Effector CD8-positive, alpha-beta T cell (primary cell): ENCODE measurements around the gene SMAD5.

Experiments
- DNase-seq: peaks from one replicate; lab custom pipeline; 2025; lab: John Stamatoyannopoulos, UW

SMAD5 gene

DNA sequence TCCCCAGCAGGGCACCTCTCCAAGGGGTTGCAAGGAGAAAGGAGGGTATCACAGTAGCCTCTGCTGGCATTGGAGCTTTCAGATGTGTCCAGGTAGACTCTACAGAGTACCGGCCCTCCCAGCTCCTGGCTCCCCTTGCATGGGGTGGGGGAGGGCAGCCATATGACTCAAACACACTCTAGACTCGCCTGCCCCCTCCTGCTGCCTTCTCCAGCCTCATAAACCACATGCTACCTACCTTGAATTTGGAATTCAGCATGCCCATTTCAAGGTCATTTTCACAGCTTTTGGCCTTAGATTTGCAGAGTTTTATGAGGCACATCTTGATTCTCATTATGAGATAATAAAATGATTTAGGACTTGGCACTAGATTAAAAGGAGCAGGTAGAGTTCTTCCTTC, 93.2 kb downstream of the SMAD5 start:
- DNase-seq: no peak

DNA sequence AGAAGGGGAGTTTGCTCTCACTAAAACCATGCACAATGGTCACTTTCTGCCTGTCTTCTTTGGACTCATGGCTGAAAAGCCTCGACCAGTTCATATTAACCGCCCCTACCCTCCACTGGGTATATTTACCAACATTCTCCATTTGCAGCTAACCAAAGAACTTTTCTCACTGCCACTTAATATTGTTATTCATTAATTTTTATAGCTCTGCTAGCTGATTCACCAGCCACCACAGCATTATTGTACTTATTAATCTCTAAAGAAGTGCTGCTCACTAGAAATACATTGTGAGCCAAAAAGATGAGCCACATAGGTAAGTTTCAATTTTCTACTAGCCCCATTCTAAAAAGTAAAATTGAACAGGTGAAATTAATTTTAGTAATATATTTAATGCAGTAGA, 93.8 kb downstream of the SMAD5 start:
- no peak for DNase-seq

DNA sequence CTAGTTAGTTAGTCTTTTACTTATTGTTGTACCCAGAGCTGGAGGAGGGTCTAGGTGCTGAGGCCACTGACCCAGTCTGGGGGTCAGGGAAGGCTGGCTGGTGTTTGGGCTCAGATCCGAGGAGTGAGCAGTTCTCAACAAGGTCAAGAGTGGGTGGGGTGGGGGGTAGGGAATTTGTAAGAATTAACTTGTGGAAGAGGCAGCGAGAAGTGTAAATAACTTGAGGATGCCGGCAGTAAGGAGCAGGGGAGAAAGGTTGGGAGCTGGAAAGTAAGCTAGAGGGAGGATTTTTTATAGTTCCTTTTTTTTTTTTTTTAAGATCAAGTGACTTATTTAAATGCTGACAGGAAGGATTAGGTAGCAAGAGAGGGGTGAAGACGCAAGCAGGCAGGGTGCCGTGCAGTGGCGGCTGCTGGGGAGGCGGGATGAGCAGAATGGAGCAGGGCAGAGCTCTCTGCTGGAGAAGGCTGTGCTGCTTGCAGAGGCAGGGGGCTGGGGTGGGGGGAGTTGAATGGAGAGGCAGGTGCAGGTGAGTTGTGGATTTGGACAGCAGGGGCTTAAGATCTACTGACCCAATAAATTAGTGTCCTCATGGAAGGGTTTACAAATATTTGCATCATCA, 95.6 kb downstream of the SMAD5 start:
- no peak for DNase-seq

DNA sequence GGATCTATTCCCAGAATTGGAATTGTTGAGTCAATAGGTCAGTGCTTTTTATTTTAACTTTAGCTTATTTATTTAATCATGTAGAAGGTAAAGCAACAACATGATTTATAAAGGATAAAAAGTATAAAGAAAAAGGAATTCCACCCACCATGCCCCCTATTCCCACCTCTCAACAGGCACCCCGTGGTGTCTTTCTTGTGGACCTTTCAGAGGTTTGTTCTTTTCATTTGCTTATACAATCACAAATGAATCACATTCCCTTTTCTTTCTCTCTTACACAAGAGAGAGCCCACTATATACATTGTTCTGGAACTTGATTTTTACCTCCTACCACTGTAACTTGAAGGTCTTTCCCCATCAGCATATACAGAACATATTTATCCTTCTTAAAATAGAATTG, 97.5 kb downstream of the SMAD5 start:
- no peak for DNase-seq

DNA sequence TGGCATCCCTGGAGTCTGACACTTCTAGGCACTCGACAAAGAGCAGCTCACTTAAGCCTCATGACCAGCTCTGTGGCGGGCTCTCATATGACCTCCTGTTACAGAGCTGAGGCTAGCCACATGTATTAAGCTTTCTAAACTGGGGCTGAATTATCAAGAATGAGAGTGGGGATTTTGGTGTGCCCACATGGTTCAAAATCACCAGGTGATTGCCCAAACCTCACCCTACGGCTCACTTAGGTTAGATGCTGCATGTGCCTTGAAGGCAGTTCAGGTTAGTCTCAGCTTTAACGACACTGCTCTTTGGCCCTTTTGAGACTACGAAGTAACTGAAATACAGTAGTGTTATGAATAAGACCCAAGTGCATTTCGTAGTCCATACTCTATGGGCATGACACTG, 99.7 kb downstream of the SMAD5 start:
- no peak for DNase-seq
